Brain microvascular endothelial cell (primary cell): ENCODE measurements around the gene OSMR.
A peak's percentile ranks its signal among the peaks of the same experiment; 100 is the strongest.

Experiments
- DNase-seq: peaks from one replicate; pipeline ENCODE4 v3.0.0-alpha.2; 2020
- H3K27ac ChIP-seq: fragments of 250-450 bp; sonication (Bioruptor Pico); 2 replicates; pipeline ENCODE4 v1.5.1; 2020; ENCODE audit warnings: mild to moderate bottlenecking, moderate library complexity
- H3K27me3 ChIP-seq: fragments of 250-450 bp; sonication (Bioruptor Pico); replicated peaks from 2 replicates; pipeline ENCODE4 v1.5.1; 2020; ENCODE audit warnings: mild to moderate bottlenecking
- H3K36me3 ChIP-seq: fragments of 250-450 bp; sonication (Bioruptor Pico); replicated peaks from 2 replicates; pipeline ENCODE4 v1.5.1; 2020; ENCODE audit warnings: mild to moderate bottlenecking
- H3K4me3 ChIP-seq: 2 replicates; pipeline ENCODE4 v1.5.1; 2011; ENCODE audit warnings: low read depth, mild to moderate bottlenecking, control low read depth, low read length, moderate library complexity
- in situ Hi-C: cut with HindIII; loops from 2 replicates; pipeline ENCODE4 v1.10.0; 2017; ENCODE audit warnings: low sequenced_read_pairs, low pct_ligation_motif_present
- TF ChIP-seq, protein P1 (sequence below): IDR thresholded peaks from 2 replicates; pipeline ENCODE4 v1.5.1; 2011; ENCODE audit warnings: low read depth, mild to moderate bottlenecking, moderate library complexity, low read length, control low read depth, inconsistent platforms; ENCODE audit errors: missing control alignments

Gene OSMR

DNA sequence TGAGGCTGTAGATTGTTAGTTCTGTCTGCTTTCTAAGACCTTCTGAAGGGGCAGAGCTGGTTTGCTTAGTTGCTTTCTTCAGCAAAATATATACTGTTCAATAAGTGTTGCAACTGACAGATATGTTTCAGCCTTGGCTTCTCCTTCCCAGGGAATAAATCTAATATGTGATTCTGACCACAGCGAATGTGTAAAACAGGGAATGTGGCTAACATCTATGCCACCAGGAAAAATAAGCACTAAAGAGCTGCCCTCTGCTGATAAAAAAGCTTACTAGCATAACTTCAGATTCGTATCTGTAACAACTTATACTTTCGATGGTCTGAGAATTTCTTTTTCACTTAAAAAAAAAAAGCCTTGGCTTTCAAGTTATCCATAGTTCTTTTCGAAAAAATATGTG lies 13.0 kb upstream of the OSMR start:
- in situ Hi-C loops = no loop called here
- H3K27ac ChIP-seq = no peak overlapping the region
- no peak overlapping the region for H3K4me3 ChIP-seq
- TF ChIP-seq, protein P1, sequence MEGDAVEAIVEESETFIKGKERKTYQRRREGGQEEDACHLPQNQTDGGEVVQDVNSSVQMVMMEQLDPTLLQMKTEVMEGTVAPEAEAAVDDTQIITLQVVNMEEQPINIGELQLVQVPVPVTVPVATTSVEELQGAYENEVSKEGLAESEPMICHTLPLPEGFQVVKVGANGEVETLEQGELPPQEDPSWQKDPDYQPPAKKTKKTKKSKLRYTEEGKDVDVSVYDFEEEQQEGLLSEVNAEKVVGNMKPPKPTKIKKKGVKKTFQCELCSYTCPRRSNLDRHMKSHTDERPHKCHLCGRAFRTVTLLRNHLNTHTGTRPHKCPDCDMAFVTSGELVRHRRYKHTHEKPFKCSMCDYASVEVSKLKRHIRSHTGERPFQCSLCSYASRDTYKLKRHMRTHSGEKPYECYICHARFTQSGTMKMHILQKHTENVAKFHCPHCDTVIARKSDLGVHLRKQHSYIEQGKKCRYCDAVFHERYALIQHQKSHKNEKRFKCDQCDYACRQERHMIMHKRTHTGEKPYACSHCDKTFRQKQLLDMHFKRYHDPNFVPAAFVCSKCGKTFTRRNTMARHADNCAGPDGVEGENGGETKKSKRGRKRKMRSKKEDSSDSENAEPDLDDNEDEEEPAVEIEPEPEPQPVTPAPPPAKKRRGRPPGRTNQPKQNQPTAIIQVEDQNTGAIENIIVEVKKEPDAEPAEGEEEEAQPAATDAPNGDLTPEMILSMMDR = no peak
- no peaks in the 10 kb centered on the region for H3K36me3 ChIP-seq
- no peak for DNase-seq
- no peaks in the 10 kb centered on the region for H3K27me3 ChIP-seq

DNA sequence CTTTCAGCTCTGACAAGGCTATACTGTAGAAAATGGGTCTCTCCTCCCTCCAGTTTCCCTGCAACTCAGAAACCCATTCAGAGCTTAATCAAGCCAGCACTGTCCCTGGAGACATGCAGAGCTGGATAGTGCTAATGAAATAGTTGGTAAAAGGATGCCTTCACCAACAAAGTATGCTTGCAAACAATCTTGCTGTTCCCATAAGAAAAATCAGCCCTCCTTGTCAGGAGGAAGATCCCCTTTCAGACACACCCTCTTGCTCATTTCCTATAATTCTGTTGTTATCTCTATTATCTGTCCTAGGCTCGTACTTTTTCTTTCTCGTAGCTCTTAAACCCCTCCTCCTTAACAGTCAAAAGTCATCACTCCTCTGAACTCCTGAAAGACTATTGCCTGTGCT lies 9.9 kb upstream of the OSMR start:
- TF ChIP-seq, protein P1 = no peak
- peak overlapping the region; percentile 26 for H3K27ac ChIP-seq
- no peaks in the 10 kb centered on the region for H3K36me3 ChIP-seq
- peak; percentile 53 for DNase-seq
- H3K27me3 ChIP-seq = no peaks in the 10 kb centered on the region
- no peak overlapping the region for H3K4me3 ChIP-seq
- in situ Hi-C loops = no loop called here

DNA sequence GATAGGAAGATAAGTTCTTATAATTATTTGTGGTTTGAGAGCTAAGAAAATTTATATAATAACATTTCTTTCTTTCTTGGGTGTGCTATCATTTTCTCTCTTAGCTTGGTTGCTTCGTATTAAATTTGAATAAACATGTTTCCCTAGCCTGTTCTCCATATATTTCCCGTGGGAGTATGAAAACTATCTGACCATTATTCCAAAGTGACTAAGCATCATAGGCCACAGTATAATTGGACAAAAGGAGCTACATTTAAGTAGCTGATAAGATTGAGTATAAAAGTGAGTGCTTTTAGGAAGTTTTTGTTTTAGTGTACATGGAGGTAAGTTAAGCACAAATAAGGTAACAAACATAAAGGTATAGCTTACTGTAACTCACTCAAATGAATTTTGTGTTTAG lies 8.4 kb upstream of the OSMR start:
- Histone ChIP-seq H3K27me3 (no peaks in the 10 kb centered on the region), H3K27ac (peak overlapping the region; percentile 5), H3K4me3 (no peak overlapping the region), H3K36me3 (no peaks in the 10 kb centered on the region)
- TF ChIP-seq, protein P1 = no peak
- no peak for DNase-seq
- in situ Hi-C loops = no loop called here

GRCh38 chr5:38837932-38838331 lies 7.9 kb upstream of the OSMR start:
- Histone ChIP-seq H3K36me3 (no peaks in the 10 kb centered on the region), H3K27me3 (no peaks in the 10 kb centered on the region), H3K4me3 (no peak overlapping the region), H3K27ac (peak overlapping the region; percentile 5)
- DNase-seq = no peak
- in situ Hi-C loops = no loop called here
- TF ChIP-seq, protein P1 = no peak

- TF ChIP-seq, protein P1 = no peak
- DNase-seq = no peak
- H3K36me3 ChIP-seq = no peaks in the 10 kb centered on the region
- no peak overlapping the region for H3K27ac ChIP-seq
- in situ Hi-C loops = no loop called here
- H3K27me3 ChIP-seq = no peaks in the 10 kb centered on the region
- H3K4me3 ChIP-seq = no peak overlapping the region
These were observed 2.1 kb upstream of the OSMR start for GRCh38 chr5:38843665-38844064.

GRCh38 chr5:38846379-38847011 lies 683 bp downstream of the OSMR start:
- peak overlapping the region; percentile 99 for H3K27ac ChIP-seq
- no peaks in the 10 kb centered on the region for H3K36me3 ChIP-seq
- H3K27me3 ChIP-seq = no peaks in the 10 kb centered on the region
- DNase-seq = no peak
- TF ChIP-seq, protein P1 = no peak
- peak overlapping the region; percentile 88 for H3K4me3 ChIP-seq
- in situ Hi-C loops = no loop called here
